ENCODE data around the gene RBMS1. TPM values are rescaled to one million over a fixed set of nuclear protein-coding genes. Genes with fewer than 3 reads are reported as not detected.

The RBMS1 gene
- total and polyA plus RNA-seq, 2 experiments from 2014 or later, result 55.5 to 94.8 TPM

DNA sequence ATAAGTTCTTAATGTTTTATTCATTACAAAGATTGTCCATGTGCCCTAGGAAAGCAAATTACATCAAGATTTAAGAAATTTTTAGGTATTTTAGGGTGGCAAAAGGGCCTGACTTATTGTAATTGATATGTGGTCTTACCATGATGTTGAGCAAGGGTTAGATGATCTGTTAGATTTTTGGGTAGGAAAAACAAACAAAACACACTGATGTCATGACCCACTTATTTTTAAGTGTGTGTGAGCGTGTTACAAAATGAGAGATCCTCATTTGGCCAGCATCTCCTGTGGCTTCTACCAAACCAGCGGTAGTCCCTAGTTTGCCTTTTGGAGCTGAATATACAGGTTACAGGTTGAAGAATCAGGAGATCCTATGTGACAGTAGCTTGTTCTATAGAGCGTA, 203.8 kb downstream of the RBMS1 start (continued):
- TF ChIP-seq CTCF (conservative IDR thresholded peaks at IDR 0.05; ENCODE audit: low read depth in 2 of 2), result no peak
- no peak for TF ChIP-seq NANOG (IDR thresholded peaks at IDR 0.05; ENCODE audit: borderline replicate concordance)

GRCh38 chr2:160289126-160289525, 204.5 kb downstream of the RBMS1 start:
- Mint-ChIP-seq H3K4me1 (peaks cover 6% of the 10 kb centered on the region; the same call in 2 of the 3 replicates), H3K36me3 (ENCODE audit: low read depth) (peaks cover 16% of the 10 kb centered on the region), H3K9me3 (no peaks in the 10 kb centered on the region), H3K27ac (no peak overlapping the region), H3K4me3 (no peak overlapping the region), H3K27me3 (ENCODE audit: insufficient read depth, low read depth, poor library complexity) (no peaks in the 10 kb centered on the region)
- no peaks in the 10 kb centered on the region; the same call in 1 of the 2 replicates for H4K20me1 ChIP-seq (replicated peaks; ENCODE audit: insufficient read depth)
- no peaks in the 10 kb centered on the region for H3K4me1 ChIP-seq (ENCODE audit: insufficient read depth)
- H3K4me3 ChIP-seq, result no peak overlapping the region
- no peaks in the 10 kb centered on the region for H3K79me2 ChIP-seq (replicated peaks; ENCODE audit: insufficient read depth)
- no peaks in the 10 kb centered on the region for H3K9me2 ChIP-seq (ENCODE audit: insufficient read depth)
- no peak overlapping the region for H3K4me2 ChIP-seq
- no peak for ATAC-seq
- H3F3A ChIP-seq (replicated peaks; ENCODE audit: low read depth), result no peaks in the 10 kb centered on the region
- H3K27me3 ChIP-seq (ENCODE audit: insufficient read depth), result no peaks in the 10 kb centered on the region
- no peak overlapping the region for H2AFZ ChIP-seq
- no peak overlapping the region for H3K27ac ChIP-seq (ENCODE audit: low read depth)
- no peak for DNase-seq (ENCODE audit: low spot score)
- H3K36me3 ChIP-seq (ENCODE audit: insufficient read depth), result 0 out of 2 replicates have a peak, but pooled peaks cover 9% of the 10 kb centered on the region
- TF ChIP-seq STAT1 (IDR thresholded peaks at IDR 0.05; ENCODE audit: unreplicated experiment), result no peak
- TF ChIP-seq POLR2AphosphoS5 (IDR thresholded peaks at IDR 0.05; ENCODE audit: low read depth), result no peak
- TF ChIP-seq, protein P1, sequence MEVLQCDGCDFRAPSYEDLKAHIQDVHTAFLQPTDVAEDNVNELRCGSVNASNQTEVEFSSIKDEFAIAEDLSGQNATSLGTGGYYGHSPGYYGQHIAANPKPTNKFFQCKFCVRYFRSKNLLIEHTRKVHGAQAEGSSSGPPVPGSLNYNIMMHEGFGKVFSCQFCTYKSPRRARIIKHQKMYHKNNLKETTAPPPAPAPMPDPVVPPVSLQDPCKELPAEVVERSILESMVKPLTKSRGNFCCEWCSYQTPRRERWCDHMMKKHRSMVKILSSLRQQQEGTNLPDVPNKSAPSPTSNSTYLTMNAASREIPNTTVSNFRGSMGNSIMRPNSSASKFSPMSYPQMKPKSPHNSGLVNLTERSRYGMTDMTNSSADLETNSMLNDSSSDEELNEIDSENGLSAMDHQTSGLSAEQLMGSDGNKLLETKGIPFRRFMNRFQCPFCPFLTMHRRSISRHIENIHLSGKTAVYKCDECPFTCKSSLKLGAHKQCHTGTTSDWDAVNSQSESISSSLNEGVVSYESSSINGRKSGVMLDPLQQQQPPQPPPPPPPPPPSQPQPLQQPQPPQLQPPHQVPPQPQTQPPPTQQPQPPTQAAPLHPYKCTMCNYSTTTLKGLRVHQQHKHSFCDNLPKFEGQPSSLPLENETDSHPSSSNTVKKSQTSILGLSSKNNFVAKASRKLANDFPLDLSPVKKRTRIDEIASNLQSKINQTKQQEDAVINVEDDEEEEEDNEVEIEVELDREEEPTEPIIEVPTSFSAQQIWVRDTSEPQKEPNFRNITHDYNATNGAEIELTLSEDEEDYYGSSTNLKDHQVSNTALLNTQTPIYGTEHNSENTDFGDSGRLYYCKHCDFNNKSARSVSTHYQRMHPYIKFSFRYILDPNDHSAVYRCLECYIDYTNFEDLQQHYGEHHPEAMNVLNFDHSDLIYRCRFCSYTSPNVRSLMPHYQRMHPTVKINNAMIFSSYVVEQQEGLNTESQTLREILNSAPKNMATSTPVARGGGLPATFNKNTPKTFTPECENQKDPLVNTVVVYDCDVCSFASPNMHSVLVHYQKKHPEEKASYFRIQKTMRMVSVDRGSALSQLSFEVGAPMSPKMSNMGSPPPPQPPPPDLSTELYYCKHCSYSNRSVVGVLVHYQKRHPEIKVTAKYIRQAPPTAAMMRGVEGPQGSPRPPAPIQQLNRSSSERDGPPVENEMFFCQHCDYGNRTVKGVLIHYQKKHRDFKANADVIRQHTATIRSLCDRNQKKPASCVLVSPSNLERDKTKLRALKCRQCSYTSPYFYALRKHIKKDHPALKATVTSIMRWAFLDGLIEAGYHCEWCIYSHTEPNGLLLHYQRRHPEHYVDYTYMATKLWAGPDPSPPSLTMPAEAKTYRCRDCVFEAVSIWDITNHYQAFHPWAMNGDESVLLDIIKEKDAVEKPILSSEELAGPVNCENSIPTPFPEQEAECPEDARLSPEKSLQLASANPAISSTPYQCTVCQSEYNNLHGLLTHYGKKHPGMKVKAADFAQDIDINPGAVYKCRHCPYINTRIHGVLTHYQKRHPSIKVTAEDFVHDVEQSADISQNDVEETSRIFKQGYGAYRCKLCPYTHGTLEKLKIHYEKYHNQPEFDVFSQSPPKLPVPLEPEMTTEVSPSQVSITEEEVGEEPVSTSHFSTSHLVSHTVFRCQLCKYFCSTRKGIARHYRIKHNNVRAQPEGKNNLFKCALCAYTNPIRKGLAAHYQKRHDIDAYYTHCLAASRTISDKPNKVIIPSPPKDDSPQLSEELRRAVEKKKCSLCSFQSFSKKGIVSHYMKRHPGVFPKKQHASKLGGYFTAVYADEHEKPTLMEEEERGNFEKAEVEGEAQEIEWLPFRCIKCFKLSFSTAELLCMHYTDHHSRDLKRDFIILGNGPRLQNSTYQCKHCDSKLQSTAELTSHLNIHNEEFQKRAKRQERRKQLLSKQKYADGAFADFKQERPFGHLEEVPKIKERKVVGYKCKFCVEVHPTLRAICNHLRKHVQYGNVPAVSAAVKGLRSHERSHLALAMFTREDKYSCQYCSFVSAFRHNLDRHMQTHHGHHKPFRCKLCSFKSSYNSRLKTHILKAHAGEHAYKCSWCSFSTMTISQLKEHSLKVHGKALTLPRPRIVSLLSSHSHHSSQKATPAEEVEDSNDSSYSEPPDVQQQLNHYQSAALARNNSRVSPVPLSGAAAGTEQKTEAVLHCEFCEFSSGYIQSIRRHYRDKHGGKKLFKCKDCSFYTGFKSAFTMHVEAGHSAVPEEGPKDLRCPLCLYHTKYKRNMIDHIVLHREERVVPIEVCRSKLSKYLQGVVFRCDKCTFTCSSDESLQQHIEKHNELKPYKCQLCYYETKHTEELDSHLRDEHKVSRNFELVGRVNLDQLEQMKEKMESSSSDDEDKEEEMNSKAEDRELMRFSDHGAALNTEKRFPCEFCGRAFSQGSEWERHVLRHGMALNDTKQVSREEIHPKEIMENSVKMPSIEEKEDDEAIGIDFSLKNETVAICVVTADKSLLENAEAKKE (CRISPR knock-in tag; IDR thresholded peaks at IDR 0.05), result no peak
- no peak for TF ChIP-seq CTCF (conservative IDR thresholded peaks at IDR 0.05; ENCODE audit: low read depth in 2 of 2)
- no peak for TF ChIP-seq EZH2phosphoT487 (IDR thresholded peaks at IDR 0.05; ENCODE audit: unreplicated experiment)
- TF ChIP-seq NANOG (IDR thresholded peaks at IDR 0.05; ENCODE audit: borderline replicate concordance), result no peak
- no peak for TF ChIP-seq ZNF331 (CRISPR knock-in tag; IDR thresholded peaks at IDR 0.05; ENCODE audit: low read depth)
- no peak for TF ChIP-seq REST (IDR thresholded peaks at IDR 0.05; ENCODE audit: unreplicated experiment)
- no peak for TF ChIP-seq JUNB (IDR thresholded peaks at IDR 0.05; ENCODE audit: unreplicated experiment)
- no peak for TF ChIP-seq EZH2 (IDR thresholded peaks at IDR 0.05; ENCODE audit: low read depth, unreplicated experiment)
- no peak for TF ChIP-seq CREB1 (CRISPR knock-in tag; IDR thresholded peaks at IDR 0.05; ENCODE audit: low read depth)
- TF ChIP-seq ZNF114 (CRISPR knock-in tag; IDR thresholded peaks at IDR 0.05), result no peak

Data from GM23338 (cell line).